H54 (cell line): ENCODE data around the gene KLHL2.
"Not testable (repeated sequence)": the region's sequence is repeated elsewhere in the genome, so short reads cannot be mapped to it uniquely, and the experiment has no call there.

Source experiments
- DNase-seq: peaks from one replicate; pipeline ENCODE4 v3.0.0; 2011; ENCODE audit warnings: low spot score, mixed read lengths; ENCODE audit not compliant: insufficient read length
- FAIRE-seq: peaks from 3 replicates; lab custom pipeline; 2011; peaks lifted over from hg19 to GRCh38; lab: Jason Lieb, UNC
- POLR2A ChIP-seq: IDR thresholded peaks from 2 replicates; pipeline ENCODE4 v1.6.1; 2011; ENCODE audit warnings: low read depth, mild to moderate bottlenecking, low read length

The KLHL2 gene

DNA sequence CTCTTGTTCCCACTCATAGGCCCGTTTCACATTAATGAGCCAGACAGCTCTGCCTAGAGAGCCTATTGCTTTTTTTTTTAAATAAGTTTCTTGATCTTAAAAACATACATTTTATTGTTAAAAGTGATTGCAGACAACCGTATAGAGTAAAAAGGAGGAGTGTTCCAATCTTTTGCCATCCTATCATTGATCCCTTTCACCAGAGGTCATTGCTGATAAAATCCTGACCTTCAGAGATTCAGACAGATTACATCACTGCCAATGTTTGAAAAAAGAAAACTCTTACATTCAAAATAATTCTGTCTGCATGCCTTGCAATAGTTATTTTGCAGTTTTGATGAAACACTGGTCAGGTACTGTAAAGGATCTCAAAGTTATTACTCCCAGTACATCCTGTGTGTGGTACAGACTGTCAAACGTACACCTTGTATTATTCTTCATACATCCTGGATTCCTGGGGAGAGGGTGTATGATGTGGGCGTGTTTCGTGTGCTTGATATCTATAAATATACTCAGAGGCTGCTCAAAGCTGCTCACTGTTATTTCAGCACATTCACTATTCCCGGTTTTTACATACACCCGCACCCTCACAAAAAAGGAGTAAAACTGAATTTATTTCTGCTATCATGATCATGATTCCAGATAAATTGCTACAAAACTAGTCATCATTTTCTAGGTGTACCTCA lies 15.4 kb upstream of the KLHL2 start:
- no peak for TF ChIP-seq POLR2A
- DNase-seq (no peak), FAIRE-seq (no peak)

DNA sequence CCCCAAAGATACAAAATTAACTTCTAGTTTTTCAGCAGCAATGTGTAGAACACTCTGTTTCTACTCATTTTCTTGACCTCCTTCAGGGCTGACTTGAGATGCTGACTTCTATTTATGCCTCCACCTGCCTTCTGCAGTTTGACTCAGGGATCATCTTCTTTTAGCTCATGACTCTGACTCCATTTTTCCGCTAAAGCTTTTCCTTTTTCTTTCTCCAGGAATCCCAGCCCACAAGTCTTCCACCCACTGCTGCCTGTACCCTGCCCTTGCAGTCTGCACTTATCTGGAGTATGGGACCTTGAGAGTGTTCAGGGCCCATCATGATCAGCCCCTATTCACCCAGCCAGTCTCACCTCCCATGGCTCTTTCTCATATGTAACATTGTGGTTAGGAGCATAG lies 14.9 kb upstream of the KLHL2 start:
- no peak for TF ChIP-seq POLR2A
- no peak for FAIRE-seq

DNA sequence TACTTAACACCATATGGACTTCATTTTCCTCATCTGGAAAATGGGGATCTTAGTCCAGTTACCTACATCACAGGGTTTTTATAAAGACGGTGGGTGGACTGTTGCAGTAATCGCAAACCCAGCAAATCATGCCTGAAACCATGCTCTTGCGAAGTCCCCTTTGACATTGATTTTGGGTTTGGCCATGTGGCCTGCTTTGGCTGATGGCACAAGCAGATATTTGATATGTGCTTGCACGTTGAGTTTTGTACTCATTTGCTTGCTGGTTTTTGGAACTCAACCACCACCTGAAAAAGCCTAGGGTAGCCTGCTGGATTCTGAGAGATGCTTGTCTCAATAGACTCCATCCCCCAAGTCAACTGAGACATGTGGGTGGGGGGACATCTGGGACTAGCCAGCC lies 14.4 kb upstream of the KLHL2 start:
- FAIRE-seq (no peak), DNase-seq (no peak)
- no peak for TF ChIP-seq POLR2A

More for the DNA sequence above, 14.9 kb upstream of the KLHL2 start:
- no peak for DNase-seq

DNA sequence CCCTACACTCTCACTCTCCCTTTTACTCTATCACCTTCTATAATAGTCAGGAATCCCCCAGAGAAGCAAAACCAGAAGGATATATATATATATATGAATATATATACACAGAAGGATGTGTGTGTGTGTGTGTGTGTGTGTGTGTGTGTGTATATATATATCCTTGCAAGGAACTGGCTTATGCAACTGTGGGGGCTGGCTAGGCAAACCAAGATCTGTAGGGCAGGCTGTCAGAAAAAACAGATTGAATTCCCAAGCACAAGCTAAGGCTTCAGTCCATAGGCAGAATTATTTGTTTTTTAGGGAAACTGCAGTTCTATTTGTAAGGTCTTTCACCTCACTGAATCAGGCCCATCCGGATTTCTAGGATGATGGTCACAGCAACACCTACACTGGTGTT lies 13.0 kb upstream of the KLHL2 start:
- TF ChIP-seq POLR2A: no peak
- FAIRE-seq (no peak), DNase-seq (no peak)

DNA sequence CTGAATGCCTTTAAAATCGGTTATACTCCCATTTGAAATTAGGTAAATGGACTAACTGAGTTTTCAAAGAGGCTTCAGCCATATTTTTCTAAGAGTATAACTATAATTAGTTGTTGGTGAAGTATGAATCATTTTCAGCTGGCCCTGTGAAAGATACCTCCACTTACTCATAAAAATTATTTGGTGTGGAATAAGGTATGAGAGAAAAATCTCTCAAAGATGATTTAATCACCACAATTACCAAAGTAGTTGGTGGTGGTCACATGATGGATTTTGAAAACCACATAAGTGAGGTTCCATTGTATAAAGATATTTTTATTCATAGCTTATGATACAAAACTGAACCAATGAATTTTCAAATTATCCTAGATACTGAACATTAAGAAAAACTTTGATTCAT lies 9.0 kb upstream of the KLHL2 start:
- DNase-seq: no peak
- FAIRE-seq: no peak
- no peak for TF ChIP-seq POLR2A

DNA sequence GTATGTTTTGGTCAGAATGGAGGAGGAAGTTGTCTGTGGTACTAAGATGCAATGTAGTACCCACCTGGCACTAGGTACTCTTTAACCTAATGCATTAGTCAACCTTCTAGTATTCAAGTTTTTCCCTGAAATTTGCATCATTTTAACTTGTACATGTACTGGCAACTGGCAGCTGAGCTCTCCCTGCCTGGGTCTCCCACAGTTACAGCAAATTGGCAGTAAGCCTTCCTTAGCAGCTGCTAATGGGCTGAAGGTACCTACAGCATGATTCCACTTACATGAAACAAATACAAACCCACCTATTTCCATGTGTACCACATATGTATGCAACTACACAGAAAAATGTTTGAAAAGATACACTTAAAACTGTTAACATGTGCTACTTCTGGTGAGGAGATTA lies 8.1 kb upstream of the KLHL2 start:
- no peak for FAIRE-seq
- no peak for TF ChIP-seq POLR2A
- no peak for DNase-seq

DNA sequence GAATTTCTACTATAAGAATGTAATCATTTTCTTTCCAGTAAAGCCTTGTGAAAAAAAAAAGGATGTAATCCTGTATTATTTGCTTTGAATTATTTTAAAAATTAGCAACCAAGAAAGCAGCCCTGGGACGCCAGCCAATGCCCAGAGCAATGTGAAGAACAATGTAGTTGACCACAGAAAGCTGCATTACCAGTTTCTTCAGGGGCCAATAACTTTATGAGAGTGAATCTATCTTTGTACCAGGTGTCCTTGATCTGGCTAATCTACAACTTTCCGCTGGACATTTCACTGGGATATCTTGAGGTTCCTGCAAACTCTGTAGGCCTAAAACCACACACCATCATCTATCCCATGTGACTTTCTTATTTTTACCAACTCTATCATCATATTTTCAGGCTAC lies 7.6 kb upstream of the KLHL2 start:
- DNase-seq: no peak
- FAIRE-seq: no peak
- no peak for TF ChIP-seq POLR2A

DNA sequence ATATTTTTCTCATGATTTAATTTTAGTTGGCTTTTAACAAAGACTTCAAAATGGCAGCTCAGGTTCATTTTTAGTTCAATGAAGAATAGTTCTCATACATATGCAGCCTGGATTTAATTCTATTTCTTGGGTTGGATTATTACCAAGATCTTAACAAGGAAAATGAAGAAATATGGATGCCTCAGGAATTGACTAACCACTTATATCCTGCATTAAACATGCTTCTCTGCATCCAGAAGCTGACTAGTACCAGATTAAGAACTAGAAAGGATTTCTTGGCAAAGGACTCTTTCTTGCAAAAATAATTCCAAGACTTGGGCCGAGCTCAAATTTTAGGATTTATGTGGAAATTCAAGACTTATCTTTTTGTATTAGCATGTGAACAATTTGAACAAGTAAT lies 5.6 kb upstream of the KLHL2 start:
- no peak for TF ChIP-seq POLR2A
- DNase-seq: no peak
- no peak for FAIRE-seq

DNA sequence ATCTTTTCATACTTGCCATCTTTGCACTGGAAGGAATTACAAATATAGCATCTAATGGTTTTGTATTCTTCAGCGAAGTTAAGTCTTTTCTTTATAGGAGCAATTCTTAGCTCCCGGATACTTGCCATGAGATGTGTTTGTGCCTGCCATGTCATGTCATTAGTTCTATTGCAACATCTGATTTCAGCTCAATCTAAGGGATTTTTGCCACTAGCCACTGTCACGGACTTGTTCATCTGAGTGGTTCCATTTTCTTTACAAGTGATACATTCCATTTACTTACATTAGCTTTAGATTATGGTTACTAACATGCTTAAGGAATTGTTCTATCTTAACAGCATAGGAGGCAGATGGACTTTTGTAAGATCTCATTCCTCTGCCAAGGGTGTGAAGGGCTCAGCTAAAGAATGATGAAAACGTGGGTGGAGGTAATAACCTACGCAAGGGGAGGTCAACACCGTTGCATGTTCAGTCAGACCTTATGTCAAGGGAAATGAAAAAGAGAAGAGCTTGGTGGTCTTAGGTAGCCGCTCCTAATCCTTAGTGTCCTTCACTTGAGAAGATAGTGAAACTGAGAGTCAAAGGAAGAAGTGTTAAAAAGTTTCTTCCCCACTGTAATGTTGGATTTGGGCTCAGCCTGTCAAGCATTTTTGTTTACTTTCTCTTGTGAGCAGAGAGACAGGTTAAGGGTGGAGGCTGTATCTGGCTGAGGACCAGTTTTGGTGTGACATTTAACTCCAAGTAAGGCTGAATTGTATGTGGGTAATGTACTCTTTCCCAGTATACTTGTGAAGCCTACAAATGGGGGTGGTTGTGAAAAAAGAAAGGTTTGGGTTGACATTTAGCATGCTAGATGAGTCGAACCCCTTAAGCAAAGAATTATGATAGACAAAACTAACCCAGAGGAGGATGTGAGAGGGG lies 3.6 kb upstream of the KLHL2 start:
- DNase-seq: no peak
- FAIRE-seq: no peak
- no peak for TF ChIP-seq POLR2A

DNA sequence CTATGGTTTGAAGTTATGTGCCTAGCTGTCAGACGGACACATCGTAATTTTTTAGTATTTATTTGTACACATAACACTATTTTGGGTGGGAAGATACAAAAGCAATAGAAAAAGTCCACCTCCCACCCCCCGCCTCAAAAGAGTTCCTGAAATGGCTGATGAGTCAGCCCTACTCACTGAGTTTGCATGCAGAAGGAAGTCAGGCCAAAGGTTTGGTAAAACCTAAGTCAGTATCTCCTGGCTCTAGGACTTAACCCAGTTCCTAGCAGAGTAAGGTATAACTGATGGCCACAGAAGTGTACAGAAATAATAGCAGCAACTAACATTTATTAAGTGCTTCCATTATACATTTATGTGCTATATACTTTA lies 2.9 kb upstream of the KLHL2 start:
- FAIRE-seq (no peak), DNase-seq (no peak)
- no peak for TF ChIP-seq POLR2A

DNA sequence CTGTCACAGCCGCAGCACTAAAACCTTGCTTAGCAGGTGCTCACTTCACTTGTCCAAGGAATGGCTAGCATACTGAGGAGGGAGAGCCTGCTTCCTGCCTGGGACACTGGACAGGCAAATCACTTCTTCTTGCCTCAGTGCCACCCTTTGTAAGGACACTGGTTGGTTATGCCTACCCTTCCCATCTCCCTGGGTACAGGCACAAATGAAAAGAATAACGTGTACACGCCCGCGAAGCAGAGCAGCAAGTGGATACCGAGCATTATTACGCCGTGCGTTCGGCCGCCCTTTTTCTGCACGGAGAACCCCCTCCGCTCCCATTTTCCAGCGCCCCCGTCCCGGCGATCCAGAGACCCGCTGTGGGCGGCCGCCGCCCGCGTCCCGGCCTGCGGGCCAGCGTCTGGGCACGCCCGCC lies 338 bp upstream of the KLHL2 start:
- DNase-seq: no peak
- TF ChIP-seq POLR2A: no peak
- FAIRE-seq: no peak

DNA sequence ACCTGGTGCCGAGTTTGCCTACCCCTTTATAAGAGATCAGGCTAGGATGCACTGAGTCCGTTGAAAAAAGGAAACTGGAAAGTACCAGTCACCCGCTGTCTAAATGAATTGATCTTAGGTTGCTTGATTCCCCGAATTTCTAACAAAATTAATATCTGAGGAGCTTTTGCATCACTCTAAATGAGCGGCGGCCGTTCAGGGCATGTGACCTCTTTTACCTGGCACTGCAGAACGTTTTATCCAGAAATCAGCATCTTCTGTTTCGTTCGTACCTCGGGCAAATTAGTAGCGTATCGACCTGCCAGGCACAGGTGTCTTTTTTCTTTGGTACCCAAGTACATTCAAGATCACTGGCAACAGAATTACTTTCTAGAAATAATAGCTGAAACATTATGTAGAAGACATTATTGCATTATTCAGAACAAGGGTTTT lies 876 bp downstream of the KLHL2 start:
- FAIRE-seq (no peak), DNase-seq (no peak)
- no peak for TF ChIP-seq POLR2A

DNA sequence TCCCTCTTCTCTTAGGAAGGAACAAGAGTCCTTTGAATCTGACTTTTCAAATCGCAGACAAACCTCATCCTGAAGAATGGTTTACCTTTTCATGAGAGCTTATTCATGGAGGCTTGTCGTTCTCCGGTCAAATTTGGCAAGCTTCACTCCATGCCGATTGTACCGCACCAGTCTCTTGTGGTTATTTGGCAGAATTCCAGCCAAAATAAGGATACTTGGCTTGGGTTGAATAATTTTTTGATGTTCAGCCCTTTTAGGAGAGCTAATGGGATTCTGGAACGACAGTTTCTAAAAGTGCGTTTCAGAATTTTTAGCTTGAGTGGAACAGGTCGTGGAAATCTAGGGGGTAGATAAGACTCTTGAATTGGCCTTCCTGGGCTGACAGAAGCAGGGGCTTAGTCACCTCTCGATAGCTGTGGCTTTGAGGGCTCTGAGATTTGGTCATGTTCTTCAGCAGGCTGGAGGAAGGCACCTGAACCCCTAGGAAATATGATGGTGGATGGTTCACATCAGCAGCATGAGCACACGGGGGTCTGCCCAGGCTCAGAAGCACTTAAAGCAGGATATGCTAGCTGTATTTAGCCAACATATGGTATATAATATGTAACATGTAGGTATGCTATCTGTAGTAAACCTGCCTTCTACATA lies 1.5 kb downstream of the KLHL2 start:
- TF ChIP-seq POLR2A: no peak
- DNase-seq (no peak), FAIRE-seq (no peak)

DNA sequence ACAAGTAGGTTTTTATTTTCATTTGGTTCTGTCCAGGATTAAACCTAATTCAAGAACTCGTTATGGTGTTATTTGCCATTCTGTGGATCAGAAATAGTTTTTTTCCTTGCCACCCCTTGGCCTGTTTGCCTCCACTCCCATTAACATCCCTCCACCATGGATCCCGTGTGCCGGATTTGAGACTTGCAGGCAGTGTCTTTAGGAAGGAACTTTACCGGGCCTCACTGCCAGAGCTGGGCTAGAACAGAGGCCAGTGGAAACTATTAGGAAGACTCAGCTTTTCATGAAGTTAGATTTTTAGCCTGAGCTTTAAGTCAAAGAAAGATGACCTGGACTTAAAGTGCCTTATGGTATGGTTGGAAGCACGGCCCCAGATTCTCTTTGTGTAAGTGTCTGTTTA lies 2.4 kb downstream of the KLHL2 start:
- DNase-seq: no peak
- no peak for FAIRE-seq
- no peak for TF ChIP-seq POLR2A

DNA sequence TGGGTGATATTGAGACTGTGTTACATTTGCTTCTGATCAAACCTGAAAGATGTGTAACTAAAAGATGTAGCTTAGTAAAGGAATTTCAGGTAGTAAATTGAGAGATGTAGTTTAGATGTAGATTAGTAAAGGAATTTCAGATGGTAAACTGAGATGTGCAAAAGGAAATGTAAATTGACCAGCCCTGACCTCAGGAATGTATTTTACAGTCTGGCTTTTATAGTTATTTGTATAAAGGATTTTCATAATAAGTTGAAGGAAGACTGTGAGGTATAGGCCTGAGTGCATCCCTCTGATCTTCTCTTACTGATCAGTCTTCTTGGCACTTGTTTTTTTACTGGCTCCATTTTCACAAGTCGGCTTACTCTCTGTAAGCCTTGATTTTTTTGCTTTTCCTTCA lies 3.2 kb downstream of the KLHL2 start:
- TF ChIP-seq POLR2A: no peak
- DNase-seq (no peak), FAIRE-seq (no peak)

DNA sequence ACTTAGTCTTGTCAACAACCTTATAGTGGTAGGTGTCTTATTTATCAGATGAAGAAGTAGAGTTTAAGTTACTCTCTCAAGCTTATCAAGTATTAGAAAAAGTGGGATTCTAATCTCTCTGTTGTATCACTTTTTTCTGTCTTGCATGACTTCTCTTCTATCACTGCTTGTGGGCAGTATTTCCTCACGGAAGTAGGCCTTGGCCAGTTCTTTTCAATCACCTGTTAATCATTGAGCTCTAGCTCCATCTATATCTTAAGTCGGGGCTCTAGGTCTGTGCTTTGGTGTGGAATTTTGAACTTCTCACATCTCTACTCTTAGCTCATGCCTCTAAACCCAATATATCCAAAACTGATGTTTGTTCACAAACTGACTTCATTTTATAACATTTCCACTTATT lies 5.3 kb downstream of the KLHL2 start:
- FAIRE-seq, DNase-seq: not testable (repeated sequence)

DNA sequence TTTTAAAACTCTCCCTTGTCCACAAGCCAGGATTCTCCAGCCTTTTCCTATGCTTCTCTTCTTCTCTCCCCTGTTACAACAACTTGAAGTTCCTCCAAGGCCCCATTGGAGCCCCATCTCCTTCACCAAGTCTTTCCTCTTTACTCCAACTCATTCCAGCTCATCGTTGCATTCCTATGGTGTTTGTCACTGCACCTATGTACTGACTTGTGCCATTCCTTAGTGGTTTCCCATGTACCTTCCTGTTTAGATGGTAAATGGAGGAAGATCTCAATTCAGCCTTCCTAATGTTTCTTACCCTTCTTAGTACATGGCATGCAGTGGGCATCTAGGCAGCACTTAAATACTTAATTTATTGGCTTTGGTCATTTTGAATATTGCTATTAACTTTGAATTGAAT lies 6.0 kb downstream of the KLHL2 start:
- not testable (repeated sequence) for DNase-seq
- FAIRE-seq: peak; percentile 36

DNA sequence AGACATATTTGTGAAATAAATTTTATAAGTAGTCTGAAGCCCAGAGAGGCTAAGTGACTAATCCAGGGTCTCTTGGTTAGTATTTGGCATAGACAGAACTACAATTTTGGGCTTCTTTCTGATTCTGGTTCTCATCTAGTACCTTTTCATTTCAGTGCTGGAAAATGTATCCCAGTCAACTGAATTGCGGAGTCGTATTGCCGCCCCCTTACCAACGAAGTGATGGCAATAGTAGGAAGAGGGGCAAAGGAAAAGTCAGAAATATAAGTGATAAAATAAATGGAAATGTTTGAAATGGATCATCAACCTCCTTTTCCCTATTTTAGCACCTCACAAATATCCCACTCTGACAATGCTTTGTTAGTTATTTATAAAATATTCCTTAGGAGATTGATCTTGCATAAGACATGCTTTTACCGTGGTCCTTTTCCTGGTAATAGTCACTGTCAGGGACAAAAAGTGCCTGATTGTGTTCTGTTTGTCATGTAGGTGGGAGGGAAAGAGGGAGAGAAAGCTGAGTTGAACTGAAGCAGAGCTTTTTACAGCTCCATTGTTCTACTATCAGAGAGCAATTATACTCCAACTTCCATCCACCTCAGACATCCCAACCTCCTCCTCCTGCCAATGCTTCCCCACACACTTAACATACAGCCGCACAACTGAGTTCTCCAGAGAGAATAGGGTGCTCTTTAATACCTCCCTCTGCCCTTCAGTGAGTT lies 6.8 kb downstream of the KLHL2 start:
- FAIRE-seq, DNase-seq: not testable (repeated sequence)

DNA sequence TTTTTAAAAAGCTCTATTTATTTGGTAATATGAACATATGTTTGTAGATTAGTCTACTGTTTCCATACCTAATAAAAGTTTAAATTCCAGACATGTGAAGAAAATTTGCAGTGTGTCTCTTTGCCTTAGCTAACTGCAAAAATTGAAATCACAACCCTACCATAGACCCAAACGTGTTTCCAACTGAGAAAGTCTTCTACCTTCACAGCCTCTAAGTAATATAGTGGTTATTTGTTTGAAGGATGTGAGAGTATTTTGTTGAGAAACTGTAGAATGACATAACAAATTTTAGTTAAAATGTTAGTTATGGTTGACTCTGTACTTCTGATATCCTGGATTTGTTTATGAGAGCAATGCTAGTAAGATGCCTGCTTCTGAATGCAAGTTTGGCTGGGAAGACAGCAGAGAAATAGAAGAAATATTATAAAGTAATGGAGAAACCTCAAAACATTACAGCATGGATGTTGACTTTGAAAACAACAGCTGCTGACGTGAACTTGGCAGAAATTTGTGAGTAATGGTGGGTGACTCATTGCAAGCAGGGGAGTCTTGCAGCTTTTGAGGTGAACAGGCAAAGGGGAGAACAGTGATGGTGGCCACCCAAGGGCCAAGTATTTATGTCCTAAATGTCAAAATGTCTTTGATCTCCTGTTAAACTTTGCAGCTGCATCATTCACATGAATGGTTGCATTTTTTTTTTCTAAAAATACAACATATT lies 7.8 kb downstream of the KLHL2 start:
- FAIRE-seq: peak; percentile 99
- DNase-seq: not testable (repeated sequence)
